Central memory CD8-positive, alpha-beta T cell (primary cell): ENCODE data around the gene CLDND1.
A peak's percentile ranks its signal among the peaks of the same experiment; 100 is the strongest.

Experiments
- ATAC-seq: fragments of 150-1000 bp; cut with Tn5 transposase; replicated peaks from 2 replicates; pipeline ENCODE4 v1.10.0; 2022; ENCODE audit warnings: mild to moderate bottlenecking, moderate FRiP score, moderate number of reproducible peaks; ENCODE audit not compliant: poor library complexity, severe bottlenecking; ENCODE audit errors: extremely low read depth
- DNase-seq, 2 donors: peaks; one replicate each; pipeline ENCODE4 v3.0.0; 2021; ENCODE audit warnings: low spot score in 2 of 2
- H3K27ac Mint-ChIP-seq: one replicate; pipeline ENCODE4 v1.8.0; 2022; ENCODE audit warnings: low read depth, mild to moderate bottlenecking, moderate library complexity, mixed read lengths
- H3K27me3 Mint-ChIP-seq: one replicate; pipeline ENCODE4 v1.8.0; 2022; ENCODE audit warnings: mixed read lengths
- H3K36me3 Mint-ChIP-seq: one replicate; pipeline ENCODE4 v1.8.0; 2022; ENCODE audit warnings: mild to moderate bottlenecking, moderate library complexity, mixed read lengths; ENCODE audit not compliant: insufficient read depth
- H3K4me1 Mint-ChIP-seq: one replicate; pipeline ENCODE4 v1.8.0; 2022; ENCODE audit warnings: mixed read lengths
- H3K4me3 Mint-ChIP-seq: one replicate; pipeline ENCODE4 v1.8.0; 2022; ENCODE audit warnings: mild to moderate bottlenecking, moderate library complexity, mixed read lengths
- H3K9me3 Mint-ChIP-seq: one replicate; pipeline ENCODE4 v1.8.0; 2022; ENCODE audit warnings: mixed read lengths

Gene CLDND1

GRCh38 chr3:98542623-98543022, 19.9 kb upstream of the CLDND1 start:
- Mint-ChIP-seq H3K4me1 (peaks cover 36% of the 10 kb centered on the region), H3K27me3 (no peaks in the 10 kb centered on the region), H3K4me3 (no peak overlapping the region), H3K27ac (peak overlapping the region; percentile 50), H3K9me3 (no peaks in the 10 kb centered on the region), H3K36me3 (peaks cover 5% of the 10 kb centered on the region)
- DNase-seq: no peak
- ATAC-seq: no peak

GRCh38 chr3:98541695-98542094, 19.0 kb upstream of the CLDND1 start:
- no peak for DNase-seq
- H3K4me1 Mint-ChIP-seq: peaks cover 36% of the 10 kb centered on the region
- H3K9me3 Mint-ChIP-seq: no peaks in the 10 kb centered on the region
- H3K27me3 Mint-ChIP-seq: no peaks in the 10 kb centered on the region
- no peak overlapping the region for H3K27ac Mint-ChIP-seq
- peaks cover 5% of the 10 kb centered on the region for H3K36me3 Mint-ChIP-seq
- H3K4me3 Mint-ChIP-seq: no peak overlapping the region
- no peak for ATAC-seq

- ATAC-seq: peak; percentile 66
- H3K27ac Mint-ChIP-seq: peak overlapping the region; percentile 30
These were observed 17.6 kb upstream of the CLDND1 start for GRCh38 chr3:98540346-98540745.

GRCh38 chr3:98536456-98537017, 13.8 kb upstream of the CLDND1 start:
- H3K4me3 Mint-ChIP-seq: peak overlapping the region; percentile 67
- H3K27me3 Mint-ChIP-seq: no peaks in the 10 kb centered on the region
- ATAC-seq (no peak), DNase-seq (no peak)
- peaks cover 9% of the 10 kb centered on the region for H3K36me3 Mint-ChIP-seq
- no peaks in the 10 kb centered on the region for H3K9me3 Mint-ChIP-seq
- H3K4me1 Mint-ChIP-seq: peaks cover 15% of the 10 kb centered on the region
- peak overlapping the region; percentile 49 for H3K27ac Mint-ChIP-seq

More at GRCh38 chr3:98540346-98540745, 17.6 kb upstream of the CLDND1 start:
- Mint-ChIP-seq H3K4me3 (peak overlapping the region; percentile 11), H3K9me3 (no peaks in the 10 kb centered on the region), H3K4me1 (peaks cover 29% of the 10 kb centered on the region), H3K27me3 (no peaks in the 10 kb centered on the region), H3K36me3 (peaks cover 7% of the 10 kb centered on the region)
- DNase-seq: no peak

GRCh38 chr3:98534734-98535133, 12.0 kb upstream of the CLDND1 start:
- ATAC-seq (no peak), DNase-seq (no peak)
- H3K4me1 Mint-ChIP-seq: peaks cover 18% of the 10 kb centered on the region
- no peaks in the 10 kb centered on the region for H3K9me3 Mint-ChIP-seq
- peaks cover 6% of the 10 kb centered on the region for H3K36me3 Mint-ChIP-seq
- H3K27me3 Mint-ChIP-seq: no peaks in the 10 kb centered on the region
- H3K27ac Mint-ChIP-seq: peak overlapping the region; percentile 39
- no peak overlapping the region for H3K4me3 Mint-ChIP-seq

GRCh38 chr3:98534168-98534567, 11.5 kb upstream of the CLDND1 start:
- peaks cover 18% of the 10 kb centered on the region for H3K4me1 Mint-ChIP-seq
- H3K4me3 Mint-ChIP-seq: peak overlapping the region; percentile 69
- peak overlapping the region; percentile 39 for H3K27ac Mint-ChIP-seq
- DNase-seq (no peak), ATAC-seq (no peak)
- H3K36me3 Mint-ChIP-seq: peaks cover 6% of the 10 kb centered on the region
- no peaks in the 10 kb centered on the region for H3K27me3 Mint-ChIP-seq
- H3K9me3 Mint-ChIP-seq: no peaks in the 10 kb centered on the region

GRCh38 chr3:98532709-98533571, 10.2 kb upstream of the CLDND1 start:
- DNase-seq (no peak), ATAC-seq (no peak)
- Mint-ChIP-seq H3K4me1 (peaks cover 18% of the 10 kb centered on the region), H3K9me3 (no peaks in the 10 kb centered on the region), H3K36me3 (peaks cover 4% of the 10 kb centered on the region), H3K4me3 (peak overlapping the region; percentile 69), H3K27ac (peak overlapping the region; percentile 39), H3K27me3 (no peaks in the 10 kb centered on the region)

- Mint-ChIP-seq H3K9me3 (no peaks in the 10 kb centered on the region), H3K4me1 (peaks cover 18% of the 10 kb centered on the region), H3K27me3 (no peaks in the 10 kb centered on the region), H3K36me3 (peaks cover 4% of the 10 kb centered on the region), H3K27ac (peak overlapping the region; percentile 53), H3K4me3 (peak overlapping the region; percentile 69)
- no peak for DNase-seq
- no peak for ATAC-seq
These were observed 9.6 kb upstream of the CLDND1 start for GRCh38 chr3:98532275-98532637.

- no peaks in the 10 kb centered on the region for H3K9me3 Mint-ChIP-seq
- peak; percentile 58 for ATAC-seq
- no peaks in the 10 kb centered on the region for H3K27me3 Mint-ChIP-seq
- peak within 1 kb of the TSS; percentile 53 for H3K27ac Mint-ChIP-seq
- DNase-seq: no peak
- H3K4me1 Mint-ChIP-seq: peaks cover 18% of the 10 kb centered on the region
- H3K4me3 Mint-ChIP-seq: peak within 1 kb of the TSS; percentile 69
- H3K36me3 Mint-ChIP-seq: peaks cover 4% of the 10 kb centered on the region
These were observed 9.0 kb upstream of the CLDND1 start, which contains the start of gene GPR15 for GRCh38 chr3:98531622-98532274. GPR15 (plus strand) TSS chr3:98531978; CDS start chr3:98532034, 56 bp downstream.

- Mint-ChIP-seq H3K9me3 (no peaks in the 10 kb centered on the region), H3K27me3 (no peaks in the 10 kb centered on the region), H3K4me1 (peaks cover 18% of the 10 kb centered on the region), H3K4me3 (no peak overlapping the region), H3K27ac (no peak overlapping the region), H3K36me3 (peaks cover 2% of the 10 kb centered on the region)
- DNase-seq: no peak
- no peak for ATAC-seq
These were observed 8.0 kb upstream of the CLDND1 start for GRCh38 chr3:98530676-98531075.

- DNase-seq (no peak), ATAC-seq (no peak)
- Mint-ChIP-seq H3K36me3 (peaks cover 2% of the 10 kb centered on the region), H3K27ac (no peak overlapping the region), H3K9me3 (no peaks in the 10 kb centered on the region), H3K4me3 (peak overlapping the region; percentile 16), H3K4me1 (peaks cover 22% of the 10 kb centered on the region), H3K27me3 (no peaks in the 10 kb centered on the region)
These were observed 7.3 kb upstream of the CLDND1 start for GRCh38 chr3:98529856-98530459.

- no peaks in the 10 kb centered on the region for H3K27me3 Mint-ChIP-seq
- H3K36me3 Mint-ChIP-seq: peaks cover 2% of the 10 kb centered on the region
- DNase-seq (no peak), ATAC-seq (no peak)
- H3K27ac Mint-ChIP-seq: no peak overlapping the region
- H3K4me1 Mint-ChIP-seq: peaks cover 25% of the 10 kb centered on the region
- no peak overlapping the region for H3K4me3 Mint-ChIP-seq
- H3K9me3 Mint-ChIP-seq: no peaks in the 10 kb centered on the region
These were observed 6.0 kb upstream of the CLDND1 start for GRCh38 chr3:98528474-98529346.
